GM12878 (cell line): Measurements from ENCODE around the gene PRTN3.

Experiments used
- CBX5 ChIP-seq: sonication (generic); IDR thresholded peaks from 2 replicates; pipeline ENCODE4 v1.6.1; 2016; ENCODE audit warnings: low read depth, moderate library complexity, mild to moderate bottlenecking, inconsistent platforms
- CTCF ChIP-seq, 3 experiments: IDR thresholded peaks in 2 of 3; conservative IDR thresholded peaks in 1 of 3; 2 replicates each; pipeline ENCODE4 v1.5.1; 2011; ENCODE audit warnings: low read depth in 3 of 3, low read length in 3 of 3, mild to moderate bottlenecking in 3 of 3, control low read depth in 2 of 3, moderate library complexity in 2 of 3, inconsistent platforms in 1 of 3, mixed read lengths in 1 of 3; ENCODE audit not compliant: control insufficient read depth in 2 of 3, insufficient read depth in 1 of 3; ENCODE audit errors: extremely low read depth in 1 of 3
- EZH2 ChIP-seq: IDR thresholded peaks from 2 replicates; pipeline ENCODE4 v1.6.1; 2012; ENCODE audit warnings: low read depth, mild to moderate bottlenecking, control low read depth, inconsistent platforms, low read length, borderline replicate concordance; ENCODE audit not compliant: control insufficient read depth
- HDAC2 ChIP-seq: fragments of 200-600 bp; sonication (generic); IDR thresholded peaks from 2 replicates; pipeline ENCODE4 v1.6.1; 2017
- MAX ChIP-seq: IDR thresholded peaks from 2 replicates; pipeline ENCODE4 v1.6.1; 2012; ENCODE audit warnings: low read depth, low read length, improper control_type of control experiment
- RAD21 ChIP-seq: IDR thresholded peaks from 2 replicates; pipeline ENCODE4 v1.6.1; 2011; ENCODE audit warnings: mild to moderate bottlenecking, low read depth, low read length, moderate library complexity; ENCODE audit not compliant: insufficient read depth
- SPI1 ChIP-seq: IDR thresholded peaks from 2 replicates; pipeline ENCODE4 v1.6.1; 2011; ENCODE audit warnings: low read depth, mild to moderate bottlenecking, low read length, moderate library complexity, borderline replicate concordance; ENCODE audit not compliant: insufficient read depth

DNA sequence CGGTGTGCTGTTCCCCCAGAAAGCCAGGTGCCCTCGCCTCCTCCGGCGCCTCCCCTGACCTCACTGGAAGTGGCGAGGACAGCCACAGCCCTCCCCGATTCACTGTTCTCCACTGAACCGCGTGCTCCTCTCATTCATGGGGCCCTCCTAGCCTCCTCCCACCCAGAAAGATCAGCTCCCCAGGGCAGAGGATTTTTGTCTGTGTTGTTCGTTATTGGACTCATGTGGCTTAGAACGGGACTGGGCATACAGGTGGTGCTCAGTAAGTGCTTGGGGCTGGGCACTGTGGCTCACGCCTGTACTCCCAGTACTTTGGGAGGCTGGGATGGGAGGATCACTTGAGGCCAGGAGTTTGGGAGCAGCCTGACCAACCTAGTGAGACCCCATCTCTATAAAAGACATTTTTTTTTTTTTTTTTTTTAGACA is 3.8 kb downstream of the PRTN3 start:
- no peak for TF ChIP-seq EZH2
- TF ChIP-seq CTCF (IDR thresholded peaks at IDR 0.05 in 2 of 3, conservative IDR thresholded peaks at IDR 0.05 in 1 of 3; ENCODE audit: control insufficient read depth in 2 of 3, extremely low read depth in 1 of 3, insufficient read depth in 1 of 3, low read depth in 3 of 3, low read length in 3 of 3) = no peak
- no peak for TF ChIP-seq RAD21
- TF ChIP-seq MAX = no peak
- no peak for TF ChIP-seq CBX5
- no peak for TF ChIP-seq SPI1
- TF ChIP-seq HDAC2 = no peak
